Naive thymus-derived CD4-positive, alpha-beta T cell (primary cell): Measurements from ENCODE around the gene KCTD5. TPM values are rescaled to one million over a fixed set of nuclear protein-coding genes. Genes with fewer than 3 reads are reported as not detected.
A peak's percentile ranks its signal among the peaks of the same experiment; 100 is the strongest.

Source experiments
- ATAC-seq: fragments of 150-1000 bp; cut with Tn5 transposase; 2 replicates; pipeline ENCODE4 v1.10.0; 2021; ENCODE audit warnings: mild to moderate bottlenecking, moderate library complexity
- CTCF ChIA-PET: fragments of 350-600 bp; sonication (Branson Sonifier 250); formaldehyde crosslinking; loops from one replicate; lab custom pipeline; 2021; ENCODE audit warnings: antibody characterized with exemption; lab: Charles Lee
- POLR2A ChIA-PET: fragments of 350-600 bp; sonication (Branson Sonifier 250); formaldehyde crosslinking; loops from one replicate; lab custom pipeline; 2021; ENCODE audit warnings: antibody characterized with exemption, inconsistent platforms; lab: Charles Lee
- DNase-seq, 9 donors: peaks; one replicate each; pipeline versions ENCODE4 v3.0.0 to v3.0.0-alpha.2; 2020 to 2022; ENCODE audit warnings: mixed read lengths in 1 of 9
- H3K27ac ChIP-seq: one replicate; pipeline ENCODE4 v1.7.0; 2013; ENCODE audit warnings: mild to moderate bottlenecking, low read depth, low read length, moderate library complexity
- H3K27me3 ChIP-seq, 2 donors: one replicate each; pipeline ENCODE4 v1.7.0; 2013; ENCODE audit warnings: low read length in 2 of 2, mild to moderate bottlenecking in 2 of 2, moderate library complexity in 2 of 2; ENCODE audit not compliant: control insufficient read depth in 2 of 2, insufficient read depth in 2 of 2
- H3K36me3 ChIP-seq, 3 experiments: 1 replicate in 2 of 3; 2 replicates in 1 of 3; pipeline ENCODE4 v1.7.0; 2013; ENCODE audit warnings: low read length in 3 of 3, mild to moderate bottlenecking in 3 of 3, moderate library complexity in 1 of 3; ENCODE audit not compliant: insufficient read depth in 3 of 3, control insufficient read depth in 2 of 3
- H3K4me1 ChIP-seq, 2 donors: one replicate each; pipeline ENCODE4 v1.7.0; 2013; ENCODE audit warnings: low read length in 2 of 2, mild to moderate bottlenecking in 2 of 2, moderate library complexity in 1 of 2; ENCODE audit not compliant: control insufficient read depth in 2 of 2, insufficient read depth in 2 of 2
- H3K4me3 ChIP-seq: 2 replicates; pipeline ENCODE4 v1.7.0; 2013; ENCODE audit warnings: mild to moderate bottlenecking, low read length
- H3K9me3 ChIP-seq, 3 experiments: 1 replicate in 2 of 3; 2 replicates in 1 of 3; pipeline ENCODE4 v1.7.0; 2013; ENCODE audit warnings: low read length in 3 of 3; ENCODE audit not compliant: control insufficient read depth in 2 of 3
- H3K27ac Mint-ChIP-seq, 9 donors: one replicate each; pipeline ENCODE4 v1.8.0; 2020 to 2022; ENCODE audit warnings: mixed read lengths in 9 of 9, mild to moderate bottlenecking in 8 of 9, moderate library complexity in 5 of 9, inconsistent platforms in 2 of 9
- H3K27me3 Mint-ChIP-seq, 5 donors: one replicate each; pipeline ENCODE4 v1.8.0; 2021 to 2022; ENCODE audit warnings: mixed read lengths in 5 of 5, mild to moderate bottlenecking in 1 of 5
- H3K36me3 Mint-ChIP-seq, 5 donors: one replicate each; pipeline ENCODE4 v1.8.0; 2020 to 2022; ENCODE audit warnings: mixed read lengths in 5 of 5, mild to moderate bottlenecking in 3 of 5, inconsistent platforms in 1 of 5
- H3K4me1 Mint-ChIP-seq, 7 donors: one replicate each; pipeline ENCODE4 v1.8.0; 2020 to 2022; ENCODE audit warnings: mixed read lengths in 7 of 7, mild to moderate bottlenecking in 3 of 7, inconsistent platforms in 1 of 7
- H3K4me3 Mint-ChIP-seq, 10 donors: one replicate each; pipeline ENCODE4 v1.8.0; 2020 to 2022; ENCODE audit warnings: mild to moderate bottlenecking in 10 of 10, mixed read lengths in 10 of 10, moderate library complexity in 6 of 10, inconsistent platforms in 2 of 10
- H3K9me3 Mint-ChIP-seq, 11 donors: one replicate each; pipeline ENCODE4 v1.8.0; 2020 to 2022; ENCODE audit warnings: mixed read lengths in 11 of 11, mild to moderate bottlenecking in 4 of 11, inconsistent platforms in 1 of 11, moderate library complexity in 1 of 11
- intact Hi-C, 2 donors: fragments of 100-400 bp; cut with micrococcal nuclease; formaldehyde crosslinking; loops; one replicate each; pipeline ENCODE4 v1.15.1; 2023
- polyA plus RNA-seq, 2 donors: library from polyadenylated mRNA; unstranded; fragments of 300-500 nt; fragmentation: Illumina TruSeq; gene quantifications; one replicate each; pipeline ENCODE4 v1.2.3, GENCODE V29; 2021
- total RNA-seq, 6 experiments: library from RNA in 5 of 6; stranded (reverse) in 5 of 6; gene quantifications; 1 replicate in 5 of 6; 2 replicates in 1 of 6; pipeline ENCODE4 v1.2.3 and lab custom pipeline; 2021 to 2026

KCTD5 gene
- total and polyA plus RNA-seq, 7 experiments from 2014 or later, result 15.7 to 37.5 (median 24.6) TPM

DNA sequence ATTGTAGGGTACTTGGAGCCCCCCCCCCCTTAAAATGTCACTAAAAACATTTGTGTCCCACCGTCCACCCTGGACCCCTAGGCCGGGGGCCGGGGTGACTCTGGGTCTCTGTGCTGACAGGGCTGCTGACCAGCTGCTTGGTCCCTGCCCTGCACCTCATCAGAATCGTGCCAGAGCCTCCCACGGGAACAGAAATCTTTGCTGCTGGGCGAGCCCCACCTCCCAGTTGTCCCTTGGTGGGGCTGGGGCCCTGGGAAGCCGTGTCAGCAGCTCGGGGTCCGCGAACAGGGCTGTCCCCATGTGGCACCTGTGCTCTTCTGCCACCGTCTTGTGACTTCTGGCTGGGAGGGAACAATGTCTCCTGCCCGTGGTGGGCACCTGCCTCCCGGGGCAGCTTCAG is 18.5 kb downstream of the KCTD5 start:
- Mint-ChIP-seq H3K27me3 (no peaks in the 10 kb centered on the region), H3K27ac (no peak overlapping the region), H3K36me3 (peaks cover 0 to 13% (median 0%) of the 10 kb centered on the region in 5 donors), H3K4me1 (peaks cover 0 to 5% (median 0%) of the 10 kb centered on the region in 7 donors), H3K4me3 (no peak overlapping the region), H3K9me3 (no peaks in the 10 kb centered on the region)
- Histone ChIP-seq H3K9me3 (no peaks in the 10 kb centered on the region), H3K4me3 (no peak overlapping the region), H3K4me1 (no peaks in the 10 kb centered on the region), H3K27me3 (no peaks in the 10 kb centered on the region), H3K27ac (no peak overlapping the region), H3K36me3 (peaks cover 0 to 91% (median 13%) of the 10 kb centered on the region in 3 experiments)
- ChIA-PET POLR2A (interaction anchor here (0.7 to 1.3 kb wide), 2 partner anchors 14 to 277 kb away, joined by 3 read pairs; no protein-coding TSS in a partner anchor), CTCF (no interaction called here)
- ATAC-seq (no peak), DNase-seq (no peak)
- intact Hi-C loops, result no loop called here

DNA sequence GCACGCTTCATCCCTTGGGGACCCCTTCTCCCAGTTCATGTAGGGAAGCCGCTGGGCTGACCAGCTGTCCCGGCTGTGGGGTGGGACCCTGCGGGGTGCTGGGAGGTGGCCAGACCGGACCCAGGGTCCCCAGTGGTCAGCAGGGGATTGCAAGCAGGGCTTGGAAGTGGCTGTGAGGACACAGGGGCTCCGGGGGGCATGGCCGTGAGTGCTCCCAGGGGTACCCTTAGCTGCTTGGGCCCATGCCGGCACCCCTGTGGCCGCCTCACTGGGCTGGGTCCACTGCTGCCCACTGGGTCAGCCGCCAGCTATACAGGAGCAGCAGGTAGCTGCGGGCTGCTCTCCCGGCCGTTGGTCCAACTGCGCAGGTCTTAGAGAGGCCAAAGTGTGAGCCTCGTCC is 18.9 kb downstream of the KCTD5 start:
- H3K4me1 Mint-ChIP-seq, result peaks cover 0 to 5% (median 0%) of the 10 kb centered on the region in 7 donors
- H3K27me3 Mint-ChIP-seq, result no peaks in the 10 kb centered on the region
- Histone ChIP-seq H3K36me3 (peaks cover 0 to 96% (median 13%) of the 10 kb centered on the region in 3 experiments), H3K4me1 (no peaks in the 10 kb centered on the region), H3K27ac (no peak overlapping the region), H3K4me3 (no peak overlapping the region), H3K27me3 (no peaks in the 10 kb centered on the region), H3K9me3 (no peaks in the 10 kb centered on the region)
- ChIA-PET CTCF (no interaction called here), POLR2A (interaction anchor here (1.3 kb wide), 1 partner anchor 14 kb away, joined by 3 read pairs; no protein-coding TSS in a partner anchor)
- no peak for DNase-seq
- intact Hi-C loops, result no loop called here
- H3K36me3 Mint-ChIP-seq, result peaks cover 0 to 13% (median 0%) of the 10 kb centered on the region in 5 donors
- H3K4me3 Mint-ChIP-seq, result no peak overlapping the region
- no peak for ATAC-seq
- H3K27ac Mint-ChIP-seq, result no peak overlapping the region
- no peaks in the 10 kb centered on the region for H3K9me3 Mint-ChIP-seq

DNA sequence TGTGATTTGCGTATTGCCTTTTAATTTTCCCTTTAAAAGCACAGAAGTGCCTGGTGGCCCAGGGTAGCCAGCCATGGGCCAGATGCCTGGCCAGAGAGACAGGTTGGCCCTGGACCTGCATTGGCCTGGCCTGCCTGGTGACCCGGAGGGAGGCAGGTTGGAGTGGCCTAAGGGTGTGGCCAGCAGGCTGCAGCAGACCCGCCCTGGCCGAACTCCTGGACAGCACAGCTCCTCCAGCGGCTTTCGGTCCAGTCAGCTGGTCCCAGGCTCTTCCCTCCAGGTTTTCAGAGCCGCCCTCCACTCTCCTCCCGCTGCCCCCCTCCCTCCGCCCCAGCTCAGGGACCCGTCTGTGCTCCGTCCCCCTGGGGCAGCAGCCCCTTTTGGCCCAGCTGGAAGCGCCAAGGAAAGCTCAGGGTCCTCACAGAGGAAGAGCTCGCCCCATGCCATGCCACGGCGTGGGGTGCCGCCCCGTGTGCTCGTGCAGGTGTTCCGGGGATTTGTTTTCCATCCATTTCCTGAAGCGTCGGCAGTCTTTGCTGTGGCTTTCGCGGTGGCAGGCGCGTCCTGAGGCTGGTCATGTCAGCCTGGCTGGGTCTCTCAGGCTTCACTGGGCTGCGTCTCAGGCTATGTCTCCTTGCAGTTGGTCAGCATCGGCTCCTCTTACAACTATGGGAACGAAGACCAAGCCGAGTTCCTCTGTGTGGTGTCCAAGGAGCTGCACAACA is 19.6 kb downstream of the KCTD5 start:
- H3K27ac Mint-ChIP-seq, result peak overlapping the region in 1 of 9 donors; percentile 13
- Histone ChIP-seq H3K36me3 (peaks cover 0 to 94% (median 13%) of the 10 kb centered on the region in 3 experiments), H3K4me1 (no peaks in the 10 kb centered on the region), H3K27ac (no peak overlapping the region), H3K27me3 (no peaks in the 10 kb centered on the region), H3K9me3 (no peaks in the 10 kb centered on the region), H3K4me3 (no peak overlapping the region)
- H3K4me3 Mint-ChIP-seq, result no peak overlapping the region
- ChIA-PET CTCF (no interaction called here), POLR2A (no interaction called here)
- H3K36me3 Mint-ChIP-seq, result peaks cover 0 to 10% (median 0%) of the 10 kb centered on the region in 5 donors
- intact Hi-C loops, result no loop called here
- ATAC-seq, result no peak
- no peaks in the 10 kb centered on the region for H3K27me3 Mint-ChIP-seq
- H3K9me3 Mint-ChIP-seq, result no peaks in the 10 kb centered on the region
- peaks cover 0 to 3% (median 0%) of the 10 kb centered on the region in 7 donors for H3K4me1 Mint-ChIP-seq
- no peak for DNase-seq

DNA sequence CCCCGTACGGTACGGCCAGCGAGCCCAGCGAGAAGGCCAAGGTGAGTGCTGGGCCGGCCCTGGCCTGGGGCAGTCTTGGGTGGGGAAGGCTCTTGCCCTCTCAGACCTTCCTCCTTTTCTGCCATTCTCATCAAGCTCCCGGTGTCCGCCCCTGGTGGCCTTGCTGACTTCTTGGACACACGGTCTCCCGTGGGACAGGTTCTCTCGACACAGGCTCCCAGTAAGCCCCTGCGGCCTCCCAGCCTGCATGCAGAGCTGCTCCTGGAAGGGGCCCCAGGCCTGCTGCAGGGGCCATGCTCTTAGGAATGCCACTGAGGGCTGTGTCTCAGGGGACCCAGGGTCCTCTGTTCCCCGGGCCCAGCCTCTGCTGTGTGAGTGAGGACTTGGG is 20.1 kb downstream of the KCTD5 start:
- H3K4me3 Mint-ChIP-seq, result no peak overlapping the region
- ATAC-seq, result no peak
- H3K4me3 ChIP-seq, result no peak overlapping the region

DNA sequence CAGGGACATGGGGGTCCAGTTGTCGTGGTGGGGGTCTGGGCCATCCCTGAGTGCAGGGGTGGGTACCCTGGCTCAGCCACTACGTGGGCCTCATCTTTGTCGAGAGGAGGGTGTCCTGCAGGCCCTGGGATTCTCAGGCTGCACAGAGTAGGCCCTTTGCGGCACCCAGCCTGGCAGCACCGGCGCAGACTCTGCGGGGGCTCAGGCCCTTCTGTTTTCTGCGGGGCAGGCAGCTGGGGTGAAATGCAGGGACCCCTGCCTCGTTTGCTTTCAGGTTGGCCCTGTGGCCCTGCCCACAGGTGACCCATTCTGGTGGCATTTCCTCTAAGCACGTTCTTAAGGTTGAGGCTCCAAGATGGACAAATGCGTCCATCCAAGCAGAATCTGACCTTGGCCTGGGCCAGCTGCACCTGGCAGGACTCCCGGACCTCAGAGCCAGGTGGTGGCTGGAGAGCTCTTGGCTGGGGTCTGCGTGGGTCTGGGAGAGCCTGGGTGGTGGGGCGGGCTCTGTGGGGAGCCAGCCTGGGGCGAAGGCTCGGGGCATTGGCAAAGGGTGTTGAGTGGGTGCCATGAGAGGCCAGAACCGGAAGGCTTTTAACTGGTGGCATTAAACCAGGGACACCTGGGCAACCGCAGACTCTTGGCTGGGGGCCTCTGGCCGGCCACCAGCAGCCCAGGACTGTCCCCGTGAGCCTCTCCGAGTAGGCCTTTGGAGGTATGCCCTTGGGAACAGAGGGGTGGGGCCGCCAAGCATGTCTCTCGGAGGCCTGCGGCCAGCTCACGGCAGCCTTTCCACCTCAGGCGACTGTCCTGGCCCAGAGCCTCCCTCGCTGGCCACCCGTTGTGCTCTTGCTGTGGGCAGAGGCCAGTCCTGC is 20.8 kb downstream of the KCTD5 start:
- H3K27ac ChIP-seq, result no peak overlapping the region
- H3K4me3 ChIP-seq, result no peak overlapping the region
- Mint-ChIP-seq H3K4me3 (no peak overlapping the region), H3K36me3 (peaks cover 0 to 5% (median under 1%) of the 10 kb centered on the region in 5 donors), H3K27ac (no peak overlapping the region), H3K27me3 (no peaks in the 10 kb centered on the region), H3K4me1 (peaks cover 0 to 1% (median 0%) of the 10 kb centered on the region in 7 donors), H3K9me3 (no peaks in the 10 kb centered on the region)
- POLR2A ChIA-PET, result no interaction called here
- peaks cover 0 to 94% (median 13%) of the 10 kb centered on the region in 3 experiments for H3K36me3 ChIP-seq
- DNase-seq, result no peak
- H3K9me3 ChIP-seq, result no peaks in the 10 kb centered on the region
- no peaks in the 10 kb centered on the region for H3K27me3 ChIP-seq
- intact Hi-C loops, result no loop called here
- H3K4me1 ChIP-seq, result no peaks in the 10 kb centered on the region
- CTCF ChIA-PET, result interaction anchor here (1.1 kb wide), 1 partner anchor 170 kb away, joined by 3 read pairs; no protein-coding TSS in a partner anchor
- ATAC-seq, result no peak

More for the DNA sequence above, 20.1 kb downstream of the KCTD5 start:
- ChIA-PET CTCF (no interaction called here), POLR2A (no interaction called here)
- Mint-ChIP-seq H3K27ac (no peak overlapping the region), H3K27me3 (no peaks in the 10 kb centered on the region), H3K4me1 (peaks cover 0 to 3% (median 0%) of the 10 kb centered on the region in 7 donors), H3K36me3 (peaks cover 0 to 8% (median 0%) of the 10 kb centered on the region in 5 donors), H3K9me3 (no peaks in the 10 kb centered on the region)
- H3K36me3 ChIP-seq, result peaks cover 0 to 94% (median 12%) of the 10 kb centered on the region in 3 experiments
- no peak for DNase-seq
- no peaks in the 10 kb centered on the region for H3K4me1 ChIP-seq
- intact Hi-C loops, result no loop called here
- H3K27me3 ChIP-seq, result no peaks in the 10 kb centered on the region
- no peak overlapping the region for H3K27ac ChIP-seq
- H3K9me3 ChIP-seq, result no peaks in the 10 kb centered on the region

DNA sequence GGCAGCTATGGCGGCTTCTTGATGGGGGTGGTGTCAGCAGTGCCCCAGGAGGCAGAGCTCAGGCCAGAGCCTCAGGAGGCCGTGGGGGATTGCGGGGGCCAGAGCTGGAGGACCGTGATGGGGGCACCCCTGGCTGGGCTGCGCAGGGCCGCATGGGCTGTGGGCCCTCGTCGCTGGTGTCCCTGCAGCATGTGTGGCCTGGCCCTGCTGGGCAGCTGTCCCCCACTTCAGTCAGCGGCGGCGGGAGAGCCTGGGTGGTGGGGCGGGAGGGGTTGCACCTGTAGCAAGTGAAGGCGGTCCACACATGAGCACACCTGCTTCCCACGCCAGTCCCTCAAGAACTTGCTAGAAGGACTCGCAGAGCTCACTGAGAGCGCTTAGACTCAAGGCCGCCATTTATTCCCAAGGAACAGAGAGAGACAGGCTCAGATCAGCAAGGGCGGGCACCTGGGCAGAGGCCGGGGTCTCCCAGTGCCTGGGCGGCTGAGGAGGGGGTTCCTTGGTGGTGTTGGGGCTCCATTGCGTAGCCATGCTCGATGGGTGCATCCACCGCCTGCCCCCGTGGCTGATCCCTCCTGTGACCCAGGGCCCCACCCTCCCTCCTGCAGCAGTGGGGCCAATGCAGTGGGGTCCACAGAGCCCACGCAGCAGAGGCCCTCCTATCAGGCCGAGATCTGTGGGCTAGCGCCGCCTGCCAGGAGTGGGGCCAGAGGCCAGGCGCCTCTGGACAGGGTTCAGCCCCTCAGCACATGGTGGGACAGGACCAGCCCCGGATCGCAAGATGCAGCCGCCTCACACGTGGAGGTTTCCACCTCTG is 22.1 kb downstream of the KCTD5 start:
- no peaks in the 10 kb centered on the region for H3K4me1 ChIP-seq
- intact Hi-C loops, result no loop called here
- no peak overlapping the region for H3K27ac ChIP-seq
- no peaks in the 10 kb centered on the region for H3K27me3 Mint-ChIP-seq
- no peak overlapping the region for H3K4me3 Mint-ChIP-seq
- ChIA-PET CTCF (interaction anchor here (1.1 kb wide), 1 partner anchor 169 kb away, joined by 3 read pairs; no protein-coding TSS in a partner anchor), POLR2A (no interaction called here)
- H3K27ac Mint-ChIP-seq, result no peak overlapping the region
- H3K36me3 Mint-ChIP-seq, result peaks cover 0 to 9% (median 1%) of the 10 kb centered on the region in 5 donors
- DNase-seq (peak in 1 of 9 donors; percentile 3), ATAC-seq (no peak)
- no peaks in the 10 kb centered on the region for H3K4me1 Mint-ChIP-seq
- no peak overlapping the region for H3K4me3 ChIP-seq
- peaks cover 0 to 95% (median 6%) of the 10 kb centered on the region in 3 experiments for H3K36me3 ChIP-seq
- H3K9me3 Mint-ChIP-seq, result no peaks in the 10 kb centered on the region
- no peaks in the 10 kb centered on the region for H3K9me3 ChIP-seq
- no peaks in the 10 kb centered on the region for H3K27me3 ChIP-seq
